K562 (cell line): ENCODE results near the gene ETS1. TPM values are rescaled to one million over a fixed set of nuclear protein-coding genes. Genes with fewer than 3 reads are reported as not detected.

Experiments
- ATAC-seq: fragments of 200-7000 bp; cut with Tn5 transposase; 3 replicates; pipeline ENCODE4 v1.9.1; 2020; ENCODE audit warnings: moderate library complexity
- BruUV-seq: library from RNA; stranded (reverse); fragments of 400-500 nt; replicated peaks from 2 replicates; lab custom pipeline; 2021; lab: Mats Ljungman, UMichigan
- CTCF ChIA-PET: fragments of 300-600 bp; formaldehyde crosslinking; extraction: SDS; loops from one replicate; lab custom pipeline; 2021; ENCODE audit warnings: low intra/inter-chr PET ratio; lab: Yijun Ruan, JAX
- POLR2A ChIA-PET: fragments of 300-600, 350-650 bp; sonication (Branson Sonifier 250); formaldehyde crosslinking; extraction: SDS; loops from one replicate; lab custom pipeline; 2021; ENCODE audit warnings: antibody characterized with exemption, inconsistent platforms; lab: Yijun Ruan, JAX
- DNase-seq, 4 experiments: peaks; one replicate each; pipeline versions ENCODE4 v3.0.0 to v3.0.0-alpha.2; 2011 to 2018; ENCODE audit warnings: low spot score in 3 of 4, mixed read lengths in 3 of 4; ENCODE audit errors: extremely low read depth in 1 of 4
- FAIRE-seq: peaks from 2 replicates; lab custom pipeline; 2011; peaks lifted over from hg19 to GRCh38; lab: Jason Lieb, UNC
- H2AFZ ChIP-seq: 2 replicates; pipeline ENCODE4 v1.6.0; 2011; ENCODE audit warnings: low read depth, low read length, control low read depth, inconsistent platforms
- H3K27ac ChIP-seq: fragments of 200-600 bp; 3 replicates; pipeline ENCODE4 v1.8.0; 2011; ENCODE audit warnings: low read depth, mild to moderate bottlenecking, control low read depth, inconsistent platforms, low read length, moderate library complexity, mixed read lengths; ENCODE audit errors: extremely low read depth
- H3K27me3 ChIP-seq, 2 experiments: fragments of 300-600 bp in 1 of 2; 2 replicates in 1 of 2; 3 replicates in 1 of 2; pipeline versions ENCODE4 v1.6.0 to v1.8.0; 2011; ENCODE audit warnings: inconsistent platforms in 2 of 2, low read length in 2 of 2, mild to moderate bottlenecking in 1 of 2, mixed read lengths in 1 of 2, moderate library complexity in 1 of 2; ENCODE audit not compliant: control insufficient read depth in 2 of 2, insufficient read depth in 2 of 2
- H3K36me3 ChIP-seq: fragments of 300-600 bp; 3 replicates; pipeline ENCODE4 v1.8.0; 2011; ENCODE audit warnings: mild to moderate bottlenecking, low read length, inconsistent platforms; ENCODE audit not compliant: control insufficient read depth, insufficient read depth
- H3K4me1 ChIP-seq, 2 experiments: fragments of 200-600 bp in 1 of 2; replicated peaks in 1 of 2; 2 replicates in 1 of 2; 3 replicates in 1 of 2; pipeline versions ENCODE4 v1.5.1 to v1.8.0; 2011; ENCODE audit warnings: inconsistent platforms in 2 of 2, low read length in 2 of 2, mild to moderate bottlenecking in 1 of 2, mixed read lengths in 1 of 2, moderate library complexity in 1 of 2; ENCODE audit not compliant: control insufficient read depth in 2 of 2, insufficient read depth in 2 of 2
- H3K4me2 ChIP-seq: 2 replicates; pipeline ENCODE4 v1.6.1; 2011; ENCODE audit warnings: low read length, control low read depth, inconsistent platforms, mixed read lengths; ENCODE audit not compliant: insufficient read depth
- H3K4me3 ChIP-seq: fragments of 200-600 bp; sonication (generic), shearing (Covaris generic); 2 replicates; pipeline ENCODE4 v1.5.1; 2016; ENCODE audit warnings: control low read depth, inconsistent platforms
- H3K79me2 ChIP-seq: fragments of 200-600 bp; 3 replicates; pipeline ENCODE4 v1.8.0; 2011; ENCODE audit warnings: low read length, inconsistent platforms; ENCODE audit not compliant: control insufficient read depth, insufficient read depth
- H3K9ac ChIP-seq, 2 experiments: 2 replicates each; pipeline versions ENCODE4 v1.6.0 to v1.6.1; 2011; ENCODE audit warnings: low read depth in 2 of 2, low read length in 2 of 2, control low read depth in 1 of 2, inconsistent platforms in 1 of 2, mild to moderate bottlenecking in 1 of 2, mixed read lengths in 1 of 2; ENCODE audit not compliant: insufficient read depth in 1 of 2
- H3K9me1 ChIP-seq: one replicate; pipeline ENCODE4 v1.6.0; 2011; ENCODE audit warnings: inconsistent platforms, mild to moderate bottlenecking, low read length, moderate library complexity; ENCODE audit not compliant: control insufficient read depth, insufficient read depth
- H3K9me3 ChIP-seq: replicated peaks from 2 replicates; pipeline ENCODE4 v1.5.1; 2011; ENCODE audit warnings: low read depth, low read length, inconsistent platforms; ENCODE audit not compliant: control insufficient read depth, insufficient read depth
- H4K20me1 ChIP-seq: replicated peaks from 2 replicates; pipeline ENCODE4 v1.6.1; 2011; ENCODE audit warnings: low read length, inconsistent platforms, mixed read lengths; ENCODE audit not compliant: control insufficient read depth, insufficient read depth
- C11orf30 ChIP-seq: fragments of 450-650 bp; IDR thresholded peaks from 2 replicates; pipeline ENCODE4 v1.6.1; 2016; ENCODE audit warnings: low read depth, mild to moderate bottlenecking
- CBFA2T2 ChIP-seq: fragments of 450-650 bp; conservative IDR thresholded peaks from 2 replicates; pipeline ENCODE4 v1.6.1; 2017; ENCODE audit warnings: mild to moderate bottlenecking
- CCAR2 ChIP-seq: fragments of 200-400 bp; formaldehyde crosslinking; IDR thresholded peaks from 2 replicates; pipeline ENCODE4 v1.6.1; 2017; ENCODE audit warnings: mild to moderate bottlenecking, low read depth, low read length
- ETV6 ChIP-seq, 3 experiments: fragments of 150-350 bp in 1 of 3; sonication (generic) in 1 of 3; formaldehyde crosslinking in 1 of 3; IDR thresholded peaks; 2 replicates each; pipeline versions ENCODE4 v1.6.1 to v1.8.0; 2014 to 2022; ENCODE audit warnings: borderline replicate concordance in 2 of 3, low read depth in 2 of 3, antibody characterized with exemption in 1 of 3, low read length in 1 of 3, mild to moderate bottlenecking in 1 of 3, missing genetic modification reagents in 1 of 3
- KAT2B ChIP-seq: IDR thresholded peaks from one replicate; pipeline ENCODE4 v1.6.1; 2012; ENCODE audit warnings: low read depth, mild to moderate bottlenecking, control low read depth, inconsistent platforms, low read length, moderate library complexity
- SIN3B ChIP-seq: fragments of 450-650 bp; IDR thresholded peaks from 2 replicates; pipeline ENCODE4 v1.6.1; 2017; ENCODE audit warnings: low read depth, mild to moderate bottlenecking, moderate library complexity
- WGBS: fragments of 100-300 bp; shearing (Covaris generic); methylation state at CpG from one replicate; pipeline ENCODE4 v1.1.6; 2016; ENCODE audit warnings: low coverage, mixed read lengths; ENCODE audit not compliant: insufficient coverage; ENCODE audit errors: missing lambda C conversion rate; 5-methylcytosine and 5-hydroxymethylcytosine counted together
- in situ Hi-C: fragments of 300-500 bp; cut with MboI; formaldehyde crosslinking; loops from 4 replicates; pipeline ENCODE4 v1.15.0; 2018; ENCODE audit warnings: inconsistent platforms, mixed read lengths
- intact Hi-C: fragments of 100-400 bp; cut with micrococcal nuclease; formaldehyde crosslinking; loops from 2 replicates; pipeline ENCODE4 v1.14.2; 2022
- polyA plus RNA-seq, 8 experiments: library from polyadenylated mRNA; depleted of rRNA in 4 of 8; stranded (reverse) in 5 of 8; unstranded in 3 of 8; fragments of >200 nt; fragmentation: Nextera tagmentation in 2 of 8; fragmentation: Illumina TruSeq in 1 of 8; extraction: Ambion mirVana in 2 of 8; extraction: Trizol in 1 of 8; gene quantifications; 2 replicates each; pipeline versions ENCODE4 v1.2.1 to v1.2.3, GENCODE V29; 2011 to 2014; ENCODE audit warnings: inconsistent platforms in 1 of 8, missing spikeins in 1 of 8
- total RNA-seq, 7 experiments: library from RNA; depleted of rRNA in 6 of 7; stranded (reverse); fragments of >200 nt in 6 of 7; fragmentation: Illumina TruSeq in 2 of 7; extraction: Trizol in 2 of 7; gene quantifications; 2 replicates each; pipeline versions ENCODE4 v1.2.1 to v1.2.3, GENCODE V29; 2011 to 2021; ENCODE audit warnings: low replicate concordance in 1 of 7

ETS1 gene
- total and polyA plus RNA-seq, 9 of the 15 experiments (the other 6 are each of a cell fraction or from before 2014, with no cell fraction given): 0.04 to 1.4 (median 0.23) TPM

DNA sequence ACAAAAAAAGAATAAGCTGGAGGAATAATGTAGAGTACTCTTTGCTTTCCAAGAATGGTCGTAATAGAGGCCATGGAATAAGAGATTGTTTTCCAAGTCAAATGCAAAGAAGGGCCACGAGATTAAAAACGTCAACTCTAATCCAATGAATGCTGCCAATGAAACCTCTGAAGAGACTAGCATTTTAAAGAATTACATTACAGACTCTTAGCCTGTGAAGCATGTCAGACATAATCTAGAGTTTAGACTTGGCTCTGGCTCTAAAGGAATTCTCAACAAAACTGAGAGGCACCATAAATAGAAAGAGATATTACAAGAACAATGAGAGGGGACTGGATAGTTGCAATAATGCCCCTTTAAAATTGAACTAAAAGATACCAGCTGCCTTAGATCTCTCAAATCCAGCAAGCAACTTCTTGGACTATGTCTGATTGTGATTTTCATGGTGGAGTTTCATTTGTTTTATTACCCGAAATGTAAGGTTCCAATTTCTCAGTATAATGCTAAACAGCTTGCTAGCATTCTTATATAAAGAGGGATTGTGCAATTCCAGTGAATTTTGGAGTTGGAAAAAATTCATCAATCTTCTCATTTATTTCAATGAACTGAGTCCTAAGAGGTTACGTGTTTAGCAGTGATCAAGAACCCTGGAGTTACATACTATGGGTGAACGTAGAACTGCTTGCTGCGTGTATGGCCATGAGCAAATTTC lies 5.6 kb downstream of the ETS1 start:
- no peaks in the 10 kb centered on the region for H3K27me3 ChIP-seq
- H3K4me3 ChIP-seq: no peak overlapping the region
- POLR2A ChIA-PET: no interaction called here
- no TSS peak for BruUV-seq
- intact Hi-C loops (no loop called here), in situ Hi-C loops (no loop called here)
- no peaks in the 10 kb centered on the region for H3K79me2 ChIP-seq
- FAIRE-seq: no peak
- no peaks in the 10 kb centered on the region for H3K9me3 ChIP-seq
- no peak for ATAC-seq
- H3K4me1 ChIP-seq: no peaks in the 10 kb centered on the region
- WGBS: under 1% methylated on average over 7 of the region's 7 CpGs
- no peak overlapping the region for H2AFZ ChIP-seq
- H3K9me1 ChIP-seq: no peaks in the 10 kb centered on the region
- H3K36me3 ChIP-seq: no peaks in the 10 kb centered on the region
- H3K9ac ChIP-seq: no peak overlapping the region
- DNase-seq: no peak
- H3K27ac ChIP-seq: no peak overlapping the region
- no peak overlapping the region for H3K4me2 ChIP-seq
- CTCF ChIA-PET: no interaction called here
- no peak for TF ChIP-seq ETV6 (IDR thresholded peaks at IDR 0.05; ENCODE audit: borderline replicate concordance in 1 of 2, low read depth in 2 of 2, low read length in 1 of 2)
- no peak for TF ChIP-seq ETV6 (CRISPR knock-in tag; IDR thresholded peaks at IDR 0.05; ENCODE audit: borderline replicate concordance)
- TF ChIP-seq C11orf30: no peak
- no peak for TF ChIP-seq CBFA2T2
- TF ChIP-seq CCAR2: no peak
- TF ChIP-seq SIN3B: no peak
- no peak for TF ChIP-seq KAT2B
- H4K20me1 ChIP-seq: no peaks in the 10 kb centered on the region
